AG04450 (cell line): ENCODE data around the gene MAP7. TPM values are rescaled to one million over a fixed set of nuclear protein-coding genes. Genes with fewer than 3 reads are reported as not detected.
A peak's percentile ranks its signal among the peaks of the same experiment; 100 is the strongest.

Experiments used
- CTCF ChIA-PET: fragments of 300-600, 350-600 bp; formaldehyde crosslinking; extraction: SDS; loops from one replicate; lab custom pipeline; 2022; ENCODE audit warnings: antibody characterized with exemption, inconsistent platforms; lab: Charles Lee
- POLR2A ChIA-PET: fragments of 350-600 bp; formaldehyde crosslinking; extraction: SDS; loops from one replicate; lab custom pipeline; 2021; ENCODE audit warnings: antibody characterized with exemption, inconsistent platforms; lab: Yijun Ruan, JAX
- DNase-seq: peaks from one replicate; pipeline ENCODE4 v3.0.0-alpha.2; 2011; ENCODE audit warnings: low read depth, low spot score
- H3K27ac ChIP-seq: one replicate; pipeline ENCODE4 v1.5.1; 2012; ENCODE audit warnings: low read depth, low read length, control low read depth
- H3K27me3 ChIP-seq: one replicate; pipeline ENCODE4 v1.6.0; 2012; ENCODE audit warnings: low read length; ENCODE audit not compliant: control insufficient read depth, insufficient read depth
- H3K4me3 ChIP-seq: 2 replicates; pipeline ENCODE4 v1.5.1; 2011; ENCODE audit warnings: mild to moderate bottlenecking, low read depth, low read length, control low read depth
- H3K9me3 ChIP-seq: 2 replicates; pipeline ENCODE4 v1.5.1; 2012; ENCODE audit warnings: low read length; ENCODE audit not compliant: control insufficient read depth, insufficient read depth
- CTCF ChIP-seq: IDR thresholded peaks from 2 replicates; pipeline ENCODE4 v1.5.1; 2011; ENCODE audit warnings: low read depth, low read length, control low read depth, inconsistent platforms
- polyA plus RNA-seq: library from polyadenylated mRNA; depleted of rRNA; stranded (reverse); fragments of >200 nt; gene quantifications from 2 replicates; pipeline ENCODE4 v1.2.3, GENCODE V29; 2011

Gene MAP7
- polyA plus RNA-seq, 1 experiment = 0.30 TPM

- DNase-seq = no peak
- no peak overlapping the region for H3K27ac ChIP-seq
- H3K4me3 ChIP-seq = no peak overlapping the region
- H3K27me3 ChIP-seq = peaks cover 13% of the 10 kb centered on the region
- ChIA-PET CTCF (no interaction called here), POLR2A (no interaction called here)
- TF ChIP-seq CTCF = no peak
- no peaks in the 10 kb centered on the region for H3K9me3 ChIP-seq
Measured at GRCh38 chr6:136463743-136464142, 86.5 kb downstream of the MAP7 start.

GRCh38 chr6:136446579-136447187 lies 103.5 kb downstream of the MAP7 start:
- H3K4me3 ChIP-seq = no peak overlapping the region
- DNase-seq = peak; percentile 37
- no peaks in the 10 kb centered on the region for H3K27me3 ChIP-seq
- no peaks in the 10 kb centered on the region for H3K9me3 ChIP-seq
- no peak for TF ChIP-seq CTCF
- CTCF ChIA-PET = interaction anchor here (0.5 kb wide), 1 partner anchor 1670 kb away, joined by 3 read pairs; no protein-coding TSS in a partner anchor
- no peak overlapping the region for H3K27ac ChIP-seq
- POLR2A ChIA-PET = no interaction called here

- POLR2A ChIA-PET = no interaction called here
- Histone ChIP-seq H3K27ac (no peak overlapping the region), H3K27me3 (no peaks in the 10 kb centered on the region), H3K9me3 (no peaks in the 10 kb centered on the region), H3K4me3 (no peak overlapping the region)
- no peak for DNase-seq
- no peak for TF ChIP-seq CTCF
- CTCF ChIA-PET = interaction anchor here (0.5 kb wide), 1 partner anchor 1670 kb away, joined by 3 read pairs; no protein-coding TSS in a partner anchor
Measured at GRCh38 chr6:136446145-136446544, 104.1 kb downstream of the MAP7 start.

GRCh38 chr6:136445063-136445462 lies 105.2 kb downstream of the MAP7 start:
- no peaks in the 10 kb centered on the region for H3K9me3 ChIP-seq
- H3K4me3 ChIP-seq = no peak overlapping the region
- POLR2A ChIA-PET = no interaction called here
- CTCF ChIA-PET = no interaction called here
- DNase-seq = no peak
- H3K27ac ChIP-seq = no peak overlapping the region
- no peak for TF ChIP-seq CTCF
- H3K27me3 ChIP-seq = no peaks in the 10 kb centered on the region

GRCh38 chr6:136440203-136440602 lies 110.0 kb downstream of the MAP7 start:
- H3K27ac ChIP-seq = no peak overlapping the region
- H3K27me3 ChIP-seq = peaks cover 6% of the 10 kb centered on the region
- ChIA-PET CTCF (no interaction called here), POLR2A (no interaction called here)
- H3K4me3 ChIP-seq = no peak overlapping the region
- H3K9me3 ChIP-seq = no peaks in the 10 kb centered on the region
- DNase-seq = no peak
- no peak for TF ChIP-seq CTCF
